ENCODE results near the gene SEC11C.

Gene SEC11C

DNA sequence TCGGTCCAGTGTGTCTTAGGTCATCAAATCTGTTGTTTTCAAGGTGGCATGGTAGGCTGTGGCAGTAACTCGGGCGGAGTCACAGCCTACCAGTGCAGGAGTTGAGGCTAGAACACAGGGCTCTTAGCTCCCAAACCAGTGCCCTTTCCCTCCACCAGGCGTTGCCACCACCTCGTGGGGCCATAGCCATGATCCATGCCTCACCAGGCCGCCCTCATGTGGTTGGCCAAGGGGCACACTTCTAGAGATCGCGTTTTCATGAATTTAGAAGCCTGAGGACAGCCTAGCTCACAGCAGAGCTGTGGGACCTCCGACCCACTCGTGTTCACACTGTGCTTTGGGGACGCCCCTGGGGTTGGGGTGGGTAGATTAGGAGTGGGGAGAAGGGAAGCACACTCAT is 10.6 kb downstream of the SEC11C start:
- Histone ChIP-seq H3K27ac (ENCODE audit: low read length) (no peak overlapping the region), H3K36me3 (replicated peaks; ENCODE audit: low read depth, low read length) (peaks cover 91% of the 10 kb centered on the region), H3K27me3 (ENCODE audit: low read depth, low read length) (no peaks in the 10 kb centered on the region), H3K79me2 (ENCODE audit: low read length) (peaks cover 73% of the 10 kb centered on the region), H3K4me3 (ENCODE audit: low read length) (no peak overlapping the region), H2AFZ (ENCODE audit: low read depth, low read length) (no peak overlapping the region), H4K20me1 (ENCODE audit: insufficient read depth, low read length) (peaks cover 79% of the 10 kb centered on the region), H3K4me2 (ENCODE audit: low read length) (no peak overlapping the region), H3K4me1 (ENCODE audit: low read length) (peaks cover 42% of the 10 kb centered on the region), H3K9me3 (ENCODE audit: insufficient read depth, low read length) (no peaks in the 10 kb centered on the region), H3K9ac (ENCODE audit: low read length) (no peak overlapping the region)
- TF ChIP-seq EZH2phosphoT487 (IDR thresholded peaks at IDR 0.05; ENCODE audit: low read depth), result no peak
- TF ChIP-seq, protein P1, sequence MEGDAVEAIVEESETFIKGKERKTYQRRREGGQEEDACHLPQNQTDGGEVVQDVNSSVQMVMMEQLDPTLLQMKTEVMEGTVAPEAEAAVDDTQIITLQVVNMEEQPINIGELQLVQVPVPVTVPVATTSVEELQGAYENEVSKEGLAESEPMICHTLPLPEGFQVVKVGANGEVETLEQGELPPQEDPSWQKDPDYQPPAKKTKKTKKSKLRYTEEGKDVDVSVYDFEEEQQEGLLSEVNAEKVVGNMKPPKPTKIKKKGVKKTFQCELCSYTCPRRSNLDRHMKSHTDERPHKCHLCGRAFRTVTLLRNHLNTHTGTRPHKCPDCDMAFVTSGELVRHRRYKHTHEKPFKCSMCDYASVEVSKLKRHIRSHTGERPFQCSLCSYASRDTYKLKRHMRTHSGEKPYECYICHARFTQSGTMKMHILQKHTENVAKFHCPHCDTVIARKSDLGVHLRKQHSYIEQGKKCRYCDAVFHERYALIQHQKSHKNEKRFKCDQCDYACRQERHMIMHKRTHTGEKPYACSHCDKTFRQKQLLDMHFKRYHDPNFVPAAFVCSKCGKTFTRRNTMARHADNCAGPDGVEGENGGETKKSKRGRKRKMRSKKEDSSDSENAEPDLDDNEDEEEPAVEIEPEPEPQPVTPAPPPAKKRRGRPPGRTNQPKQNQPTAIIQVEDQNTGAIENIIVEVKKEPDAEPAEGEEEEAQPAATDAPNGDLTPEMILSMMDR (IDR thresholded peaks at IDR 0.05; ENCODE audit: low read depth, low read length), result peak; percentile 41

DNA sequence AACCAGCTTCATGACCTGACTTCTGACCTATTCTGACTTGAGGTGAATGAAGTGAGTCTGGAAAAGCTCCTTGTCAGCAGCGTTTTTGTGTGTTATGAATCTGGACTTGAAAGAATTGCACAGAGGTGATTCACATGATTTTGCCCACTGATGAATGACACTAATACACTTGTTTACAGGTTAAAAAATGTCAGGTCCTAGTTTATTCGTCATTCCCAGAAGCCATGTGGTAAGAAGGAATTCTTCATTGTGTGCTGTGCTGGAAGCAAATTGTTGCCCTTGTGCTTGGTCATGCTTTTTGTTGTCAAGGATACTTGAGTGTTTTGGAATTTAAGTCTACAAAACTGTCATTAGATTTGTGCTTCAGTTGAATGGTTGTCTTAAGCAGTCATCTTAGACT is 15.5 kb downstream of the SEC11C start:
- Histone ChIP-seq H3K4me3 (ENCODE audit: low read length) (no peak overlapping the region), H4K20me1 (ENCODE audit: insufficient read depth, low read length) (peaks cover 35% of the 10 kb centered on the region), H3K27ac (ENCODE audit: low read length) (no peak overlapping the region), H3K27me3 (ENCODE audit: low read depth, low read length) (no peaks in the 10 kb centered on the region), H3K4me1 (ENCODE audit: low read length) (no peaks in the 10 kb centered on the region), H2AFZ (ENCODE audit: low read depth, low read length) (no peak overlapping the region), H3K79me2 (ENCODE audit: low read length) (peaks cover 24% of the 10 kb centered on the region), H3K4me2 (ENCODE audit: low read length) (no peak overlapping the region), H3K9me3 (ENCODE audit: insufficient read depth, low read length) (no peaks in the 10 kb centered on the region), H3K9ac (ENCODE audit: low read length) (no peak overlapping the region), H3K36me3 (replicated peaks; ENCODE audit: low read depth, low read length) (peaks cover 89% of the 10 kb centered on the region)
- TF ChIP-seq, protein P1 (IDR thresholded peaks at IDR 0.05; ENCODE audit: low read depth, low read length), result no peak

DNA sequence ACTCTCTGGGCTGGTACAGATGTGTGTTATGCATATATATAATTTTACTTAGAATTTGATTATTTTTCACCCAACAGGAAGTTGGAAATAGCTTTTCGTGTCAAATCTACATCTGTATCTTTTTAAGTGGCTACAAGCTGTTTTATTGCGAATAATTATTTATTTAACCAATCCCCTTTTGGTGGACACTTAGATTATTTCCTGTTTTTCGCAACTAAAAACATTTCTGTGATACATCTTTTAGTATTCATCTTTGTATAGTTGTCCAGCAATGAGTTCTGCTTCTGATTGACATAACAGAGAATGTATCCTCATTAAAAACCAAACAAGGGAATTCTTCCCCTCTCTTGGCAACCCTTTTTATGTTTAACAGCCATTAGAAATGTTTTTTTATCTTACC is 16.6 kb downstream of the SEC11C start:
- Histone ChIP-seq H3K4me3 (ENCODE audit: low read length) (no peak overlapping the region), H2AFZ (ENCODE audit: low read depth, low read length) (no peak overlapping the region), H3K4me1 (ENCODE audit: low read length) (no peaks in the 10 kb centered on the region), H3K9ac (ENCODE audit: low read length) (no peak overlapping the region), H3K9me3 (ENCODE audit: insufficient read depth, low read length) (no peaks in the 10 kb centered on the region), H3K79me2 (ENCODE audit: low read length) (peaks cover 12% of the 10 kb centered on the region), H4K20me1 (ENCODE audit: insufficient read depth, low read length) (peaks cover 24% of the 10 kb centered on the region; the same call in 1 of the 2 replicates), H3K36me3 (replicated peaks; ENCODE audit: low read depth, low read length) (peaks cover 86% of the 10 kb centered on the region), H3K4me2 (ENCODE audit: low read length) (no peak overlapping the region), H3K27ac (ENCODE audit: low read length) (no peak overlapping the region), H3K27me3 (ENCODE audit: low read depth, low read length) (no peaks in the 10 kb centered on the region)
- TF ChIP-seq, protein P1 (IDR thresholded peaks at IDR 0.05; ENCODE audit: low read depth, low read length), result no peak
- TF ChIP-seq EZH2phosphoT487 (IDR thresholded peaks at IDR 0.05; ENCODE audit: low read depth), result no peak

DNA sequence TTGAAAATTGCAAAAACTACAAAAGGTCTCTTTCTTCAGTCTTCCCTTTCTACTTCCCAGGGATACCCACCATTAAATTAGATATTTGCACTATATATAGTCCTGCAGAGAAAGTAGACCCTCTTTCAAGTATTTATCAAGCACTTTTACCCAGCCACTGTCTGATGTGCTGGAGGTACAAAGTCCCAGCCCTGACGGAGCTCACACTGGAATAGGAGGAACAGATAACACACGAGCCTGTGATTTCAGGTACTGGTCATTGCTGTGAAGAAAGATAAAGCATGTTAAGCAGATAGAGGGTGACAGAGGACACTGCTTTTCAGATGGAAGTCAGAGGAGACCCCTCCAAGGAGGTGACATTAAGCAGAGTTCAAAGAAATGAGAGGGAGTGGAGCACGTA is 19.6 kb downstream of the SEC11C start:
- Histone ChIP-seq H3K4me3 (ENCODE audit: low read length) (no peak overlapping the region), H3K27me3 (ENCODE audit: low read depth, low read length) (no peaks in the 10 kb centered on the region), H3K9me3 (ENCODE audit: insufficient read depth, low read length) (no peaks in the 10 kb centered on the region), H4K20me1 (ENCODE audit: insufficient read depth, low read length) (peaks cover 5% of the 10 kb centered on the region; the same call in 1 of the 2 replicates), H3K4me1 (ENCODE audit: low read length) (no peaks in the 10 kb centered on the region), H3K9ac (ENCODE audit: low read length) (no peak overlapping the region), H3K79me2 (ENCODE audit: low read length) (no peaks in the 10 kb centered on the region), H3K4me2 (ENCODE audit: low read length) (no peak overlapping the region), H2AFZ (ENCODE audit: low read depth, low read length) (no peak overlapping the region), H3K27ac (ENCODE audit: low read length) (no peak overlapping the region), H3K36me3 (replicated peaks; ENCODE audit: low read depth, low read length) (peaks cover 67% of the 10 kb centered on the region)
- TF ChIP-seq, protein P1 (IDR thresholded peaks at IDR 0.05; ENCODE audit: low read depth, low read length), result no peak
- no peak for TF ChIP-seq EZH2phosphoT487 (IDR thresholded peaks at IDR 0.05; ENCODE audit: low read depth)

Data from OCI-LY3 (cell line).